HUES64 (cell line): ENCODE data around the gene COL20A1.

Experiments
- H3K27ac ChIP-seq: 2 replicates; pipeline ENCODE4 v1.7.0; 2013; ENCODE audit warnings: low read depth, low read length, inconsistent platforms
- H3K27me3 ChIP-seq: 2 replicates; pipeline ENCODE4 v1.6.1; 2013; ENCODE audit warnings: mild to moderate bottlenecking, low read length; ENCODE audit not compliant: insufficient read depth
- H3K36me3 ChIP-seq: 2 replicates; pipeline ENCODE4 v1.6.1; 2013; ENCODE audit warnings: mild to moderate bottlenecking, low read length; ENCODE audit not compliant: insufficient read depth
- H3K4me1 ChIP-seq: 2 replicates; pipeline ENCODE4 v1.6.1; 2013; ENCODE audit warnings: mild to moderate bottlenecking, low read length, moderate library complexity; ENCODE audit not compliant: insufficient read depth
- H3K4me3 ChIP-seq: 2 replicates; pipeline ENCODE4 v1.5.1; 2013; ENCODE audit warnings: mild to moderate bottlenecking, low read length, moderate library complexity
- H3K9ac ChIP-seq: 2 replicates; pipeline ENCODE4 v1.6.1; 2013; ENCODE audit warnings: mild to moderate bottlenecking, low read depth, low read length
- H3K9me3 ChIP-seq: 2 replicates; pipeline ENCODE4 v1.6.1; 2013; ENCODE audit warnings: low read depth, low read length; ENCODE audit not compliant: insufficient read depth
- WGBS: fragments of 150-250, 120-280 bp; methylation state at CpG from one replicate; pipeline ENCODE4 v1.1.7; 2013; ENCODE audit warnings: missing lambda C conversion rate; 5-methylcytosine and 5-hydroxymethylcytosine counted together

COL20A1 gene

GRCh38 chr20:63272105-63273058 lies 20.6 kb upstream of the COL20A1 start, which contains the start of gene ARFGAP1:
TSS of gene ARFGAP1 (plus strand) at chr20:63272813. CDS start at chr20:63275581, 2,768 bp downstream.
- Histone ChIP-seq H3K9ac (peak within 1 kb of the TSS; percentile 73), H3K4me3 (peak within 1 kb of the TSS; percentile 83), H3K9me3 (no peaks in the 10 kb centered on the region), H3K36me3 (peaks cover 19% of the 10 kb centered on the region), H3K4me1 (peaks cover 4% of the 10 kb centered on the region; the same call in 1 of the 2 replicates), H3K27ac (peak within 1 kb of the TSS; percentile 10; the same call in 1 of the 2 replicates), H3K27me3 (no peaks in the 10 kb centered on the region)
- WGBS = 1% methylated on average over 97 of the region's 97 CpGs

- under 1% methylated on average over 36 of the region's 37 CpGs for WGBS
- peak overlapping the region; percentile 10; the same call in 1 of the 2 replicates for H3K27ac ChIP-seq
- no peaks in the 10 kb centered on the region for H3K27me3 ChIP-seq
- H3K9me3 ChIP-seq = no peaks in the 10 kb centered on the region
- H3K36me3 ChIP-seq = peaks cover 26% of the 10 kb centered on the region
- peaks cover 4% of the 10 kb centered on the region; the same call in 1 of the 2 replicates for H3K4me1 ChIP-seq
- peak overlapping the region; percentile 73 for H3K9ac ChIP-seq
- H3K4me3 ChIP-seq = peak overlapping the region; percentile 83
These were observed 19.9 kb upstream of the COL20A1 start for GRCh38 chr20:63273059-63273579.

GRCh38 chr20:63273635-63274380 lies 19.2 kb upstream of the COL20A1 start:
- peak overlapping the region; percentile 73 for H3K9ac ChIP-seq
- 42% methylated on average over 18 of the region's 20 CpGs for WGBS
- H3K36me3 ChIP-seq = peaks cover 33% of the 10 kb centered on the region
- H3K27me3 ChIP-seq = no peaks in the 10 kb centered on the region
- peaks cover 4% of the 10 kb centered on the region; the same call in 1 of the 2 replicates for H3K4me1 ChIP-seq
- peak overlapping the region; percentile 83 for H3K4me3 ChIP-seq
- H3K9me3 ChIP-seq = no peaks in the 10 kb centered on the region
- no peak overlapping the region for H3K27ac ChIP-seq

GRCh38 chr20:63274381-63275228 lies 18.4 kb upstream of the COL20A1 start:
- peaks cover 4% of the 10 kb centered on the region; the same call in 1 of the 2 replicates for H3K4me1 ChIP-seq
- 91% methylated on average over 17 of the region's 17 CpGs for WGBS
- no peak overlapping the region for H3K4me3 ChIP-seq
- H3K9me3 ChIP-seq = no peaks in the 10 kb centered on the region
- H3K9ac ChIP-seq = no peak overlapping the region
- H3K36me3 ChIP-seq = peaks cover 41% of the 10 kb centered on the region
- no peaks in the 10 kb centered on the region for H3K27me3 ChIP-seq
- H3K27ac ChIP-seq = no peak overlapping the region

- H3K36me3 ChIP-seq = peaks cover 53% of the 10 kb centered on the region
- no peak overlapping the region for H3K27ac ChIP-seq
- 96% methylated on average over 18 of the region's 18 CpGs for WGBS
- no peak overlapping the region for H3K4me3 ChIP-seq
- no peaks in the 10 kb centered on the region for H3K27me3 ChIP-seq
- peaks cover 4% of the 10 kb centered on the region; the same call in 1 of the 2 replicates for H3K4me1 ChIP-seq
- H3K9me3 ChIP-seq = no peaks in the 10 kb centered on the region
- H3K9ac ChIP-seq = no peak overlapping the region
These were observed 17.2 kb upstream of the COL20A1 start for GRCh38 chr20:63275825-63276224.

- H3K9me3 ChIP-seq = no peaks in the 10 kb centered on the region
- H3K27ac ChIP-seq = no peak overlapping the region
- H3K4me3 ChIP-seq = no peak overlapping the region
- H3K4me1 ChIP-seq = peaks cover 4% of the 10 kb centered on the region; the same call in 1 of the 2 replicates
- no peaks in the 10 kb centered on the region for H3K27me3 ChIP-seq
- H3K36me3 ChIP-seq = peaks cover 61% of the 10 kb centered on the region
- no peak overlapping the region for H3K9ac ChIP-seq
- 96% methylated on average over 20 of the region's 20 CpGs for WGBS
These were observed 16.0 kb upstream of the COL20A1 start for GRCh38 chr20:63276956-63277355.

GRCh38 chr20:63277466-63278272 lies 15.3 kb upstream of the COL20A1 start:
- no peaks in the 10 kb centered on the region for H3K27me3 ChIP-seq
- peaks cover 66% of the 10 kb centered on the region for H3K36me3 ChIP-seq
- H3K4me1 ChIP-seq = peaks cover 4% of the 10 kb centered on the region; the same call in 1 of the 2 replicates
- no peak overlapping the region for H3K9ac ChIP-seq
- 95% methylated on average over 30 of the region's 30 CpGs for WGBS
- H3K27ac ChIP-seq = no peak overlapping the region
- H3K9me3 ChIP-seq = no peaks in the 10 kb centered on the region
- H3K4me3 ChIP-seq = no peak overlapping the region

- no peak overlapping the region for H3K9ac ChIP-seq
- H3K27me3 ChIP-seq = no peaks in the 10 kb centered on the region
- peaks cover 76% of the 10 kb centered on the region for H3K36me3 ChIP-seq
- H3K4me3 ChIP-seq = no peak overlapping the region
- H3K9me3 ChIP-seq = no peaks in the 10 kb centered on the region
- no peak overlapping the region for H3K27ac ChIP-seq
- 92% methylated on average over 17 of the region's 17 CpGs for WGBS
- peaks cover 2% of the 10 kb centered on the region; the same call in 1 of the 2 replicates for H3K4me1 ChIP-seq
These were observed 14.3 kb upstream of the COL20A1 start for GRCh38 chr20:63278661-63279060.

GRCh38 chr20:63279931-63280330 lies 13.1 kb upstream of the COL20A1 start:
- Histone ChIP-seq H3K4me1 (no peaks in the 10 kb centered on the region), H3K4me3 (no peak overlapping the region), H3K9me3 (no peaks in the 10 kb centered on the region), H3K9ac (no peak overlapping the region), H3K27ac (no peak overlapping the region), H3K36me3 (peaks cover 88% of the 10 kb centered on the region), H3K27me3 (no peaks in the 10 kb centered on the region)
- 91% methylated on average over 15 of the region's 15 CpGs for WGBS
